Body of pancreas (tissue), 4 donors: ENCODE data around the gene CRB1. TPM values are rescaled to one million over a fixed set of nuclear protein-coding genes. Genes with fewer than 3 reads are reported as not detected.
"Not testable (repeated sequence)": the region's sequence is repeated elsewhere in the genome, so short reads cannot be mapped to it uniquely, and the experiment has no call there.

Experiments used
- ATAC-seq: fragments of 150-250 bp; one replicate; pipeline ENCODE4 v1.9.1; 2016
- DNase-seq, 4 donors: peaks; one replicate each; pipeline ENCODE4 v3.0.0-alpha.2; 2019
- H3K27ac ChIP-seq, 4 donors: fragments of 200-600 bp; sonication (generic); 1 replicate in 3 of 4; 2 replicates in 1 of 4; pipeline versions ENCODE4 v1.5.1 to v1.6.1; 2016 to 2019; ENCODE audit warnings: mild to moderate bottlenecking in 1 of 4, mixed read lengths in 1 of 4, moderate library complexity in 1 of 4
- H3K27me3 ChIP-seq, 2 donors: fragments of 200-600 bp; sonication (generic); one replicate each; pipeline ENCODE4 v1.6.0; 2016; ENCODE audit warnings: mild to moderate bottlenecking in 1 of 2
- H3K36me3 ChIP-seq, 2 donors: fragments of 200-600 bp; sonication (generic); replicated peaks in 1 of 2; 2 replicates each; pipeline ENCODE4 v1.5.1; 2016; ENCODE audit warnings: low read depth in 2 of 2; ENCODE audit not compliant: insufficient read depth in 1 of 2
- H3K4me1 ChIP-seq: fragments of 200-600 bp; sonication (generic); one replicate; pipeline ENCODE4 v1.6.0; 2016
- H3K4me3 ChIP-seq, 2 donors: fragments of 200-600 bp; sonication (generic); 1 replicate in 1 of 2; 2 replicates in 1 of 2; pipeline ENCODE4 v1.5.1; 2016 to 2019
- H3K9me3 ChIP-seq, 3 donors: fragments of 200-600 bp; sonication (generic); 1 replicate in 2 of 3; 2 replicates in 1 of 3; pipeline ENCODE4 v1.5.1; 2016
- CTCF ChIP-seq, 7 experiments: fragments of 450-650 bp in 4 of 7; fragments of 200-600 bp in 3 of 7; sonication (generic) in 3 of 7; IDR thresholded peaks; one replicate each; pipeline ENCODE4 v1.5.1; 2016 to 2019; ENCODE audit warnings: antibody characterized with exemption in 7 of 7
- POLR2A ChIP-seq, 3 donors: fragments of 450-650 bp; IDR thresholded peaks; one replicate each; pipeline ENCODE4 v1.6.1; 2016; ENCODE audit warnings: antibody characterized with exemption in 3 of 3, mild to moderate bottlenecking in 2 of 3
- WGBS, 2 donors: methylation state at CpG; one replicate each; pipeline ENCODE4 v1.1.5; 2017; 5-methylcytosine and 5-hydroxymethylcytosine counted together
- intact Hi-C: fragments of 100-400 bp; cut with DNase I; formaldehyde crosslinking; loops from one replicate; pipeline ENCODE4 v1.15.1; 2023
- total RNA-seq, 2 donors: library from RNA; depleted of rRNA; stranded (reverse); fragments of >200 nt; gene quantifications; one replicate each; pipeline ENCODE4 v1.1.0, GENCODE V29; 2016

The CRB1 gene
- total RNA-seq, 2 donors from 2014 or later, result 0.26 to 10.2 TPM

- Histone ChIP-seq H3K27ac (no peak overlapping the region), H3K9me3 (no peaks in the 10 kb centered on the region), H3K4me1 (no peaks in the 10 kb centered on the region), H3K4me3 (no peak overlapping the region), H3K36me3 (no peaks in the 10 kb centered on the region), H3K27me3 (no peaks in the 10 kb centered on the region)
- intact Hi-C loops, result no loop called here
- ATAC-seq, result no peak
- no peak for DNase-seq
- TF ChIP-seq POLR2A (IDR thresholded peaks at IDR 0.05), result no peak
- TF ChIP-seq CTCF (IDR thresholded peaks at IDR 0.05), result no peak
- WGBS, 2 donors, result 71 to 90% methylated on average over 2 of the region's 2 CpGs
Observed at GRCh38 chr1:197402189-197402588, 134.1 kb downstream of the CRB1 start.

- DNase-seq, H3K4me3 ChIP-seq, H3K27me3 ChIP-seq, intact Hi-C loops, H3K27ac ChIP-seq, ATAC-seq, H3K4me1 ChIP-seq, H3K36me3 ChIP-seq, H3K9me3 ChIP-seq: not testable (repeated sequence)
- WGBS, 2 donors, result 78 to 88% methylated on average over 7 of the region's 8 CpGs
Observed at GRCh38 chr1:197404774-197405173, 136.7 kb downstream of the CRB1 start.

- 97 to 100% methylated on average over 2 to 13 of the region's 28 CpGs for WGBS, 2 donors
- intact Hi-C loops, ATAC-seq: not testable (repeated sequence)
Observed at GRCh38 chr1:197405614-197406013, 137.6 kb downstream of the CRB1 start.

GRCh38 chr1:197413564-197413963 lies 145.5 kb downstream of the CRB1 start:
- Histone ChIP-seq H3K27ac (no peak overlapping the region), H3K9me3 (no peaks in the 10 kb centered on the region), H3K36me3 (no peaks in the 10 kb centered on the region), H3K27me3 (no peaks in the 10 kb centered on the region), H3K4me1 (no peaks in the 10 kb centered on the region), H3K4me3 (no peak overlapping the region)
- intact Hi-C loops, result no loop called here
- DNase-seq (no peak), ATAC-seq (no peak)
- WGBS, 2 donors, result 77 to 85% methylated on average over 2 of the region's 2 CpGs
- TF ChIP-seq CTCF (IDR thresholded peaks at IDR 0.05) (no peak), POLR2A (IDR thresholded peaks at IDR 0.05) (no peak)

More at GRCh38 chr1:197405614-197406013, 137.6 kb downstream of the CRB1 start:
- not testable (repeated sequence) for DNase-seq, H3K4me3 ChIP-seq, H3K9me3 ChIP-seq, H3K27me3 ChIP-seq, H3K27ac ChIP-seq, H3K36me3 ChIP-seq, H3K4me1 ChIP-seq

GRCh38 chr1:197415221-197415620 lies 147.2 kb downstream of the CRB1 start:
- no peak for ATAC-seq
- no peak for TF ChIP-seq POLR2A (IDR thresholded peaks at IDR 0.05)
- no peaks in the 10 kb centered on the region for H3K27me3 ChIP-seq
- intact Hi-C loops, result no loop called here
- H3K36me3 ChIP-seq, result no peaks in the 10 kb centered on the region
- DNase-seq, result no peak
- H3K27ac ChIP-seq, result no peak overlapping the region
- H3K9me3 ChIP-seq, result no peaks in the 10 kb centered on the region
- no peak overlapping the region for H3K4me3 ChIP-seq
- H3K4me1 ChIP-seq, result no peaks in the 10 kb centered on the region
- 63 to 66% methylated on average over 3 of the region's 3 CpGs for WGBS, 2 donors

- H3K27me3 ChIP-seq, result no peaks in the 10 kb centered on the region
- 90 to 92% methylated on average over 1 of the region's 1 CpG for WGBS, 2 donors
- no peaks in the 10 kb centered on the region for H3K9me3 ChIP-seq
- no peak overlapping the region for H3K27ac ChIP-seq
- no peaks in the 10 kb centered on the region for H3K36me3 ChIP-seq
- intact Hi-C loops, result no loop called here
- no peak for TF ChIP-seq CTCF (IDR thresholded peaks at IDR 0.05)
- no peak for TF ChIP-seq POLR2A (IDR thresholded peaks at IDR 0.05)
- DNase-seq (no peak), ATAC-seq (no peak)
- H3K4me1 ChIP-seq, result no peaks in the 10 kb centered on the region
- H3K4me3 ChIP-seq, result no peak overlapping the region
Observed at GRCh38 chr1:197418693-197419092, 150.6 kb downstream of the CRB1 start.
